ENCODE data around the gene TPM1. TPM values are rescaled to one million over a fixed set of nuclear protein-coding genes. Genes with fewer than 3 reads are reported as not detected.

The TPM1 gene
- total RNA-seq, 2 experiments from 2014 or later: 10.5 to 10.7 TPM

DNA sequence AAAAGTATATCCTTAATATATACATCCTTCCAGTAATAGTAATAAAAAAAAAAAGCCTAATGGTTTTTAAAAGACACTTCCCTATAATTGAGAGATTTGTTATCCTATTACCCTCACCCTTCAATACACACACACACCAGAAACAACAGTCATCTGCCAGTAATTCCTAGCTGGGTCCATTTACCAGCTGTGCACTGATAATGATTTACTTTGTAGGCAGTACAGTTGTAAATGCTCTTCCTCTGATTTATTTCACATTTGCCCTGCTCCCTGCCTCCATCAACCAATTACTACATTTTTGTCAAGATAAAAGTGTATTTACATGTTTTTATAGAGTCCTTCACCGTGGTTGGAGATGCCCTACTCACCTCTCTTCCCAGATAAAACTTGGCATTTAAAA lies 12.4 kb downstream of the TPM1 start:
- intact Hi-C loops (cut with micrococcal nuclease): no loop called here
- Mint-ChIP-seq H3K9me3 (no peaks in the 10 kb centered on the region), H3K4me1 (ENCODE audit: low read depth) (peaks cover 5% of the 10 kb centered on the region), H3K36me3 (ENCODE audit: low read depth) (peaks cover 4% of the 10 kb centered on the region), H3K27me3 (ENCODE audit: low read depth) (no peaks in the 10 kb centered on the region), H3K27ac (no peak overlapping the region), H3K4me3 (no peak overlapping the region)
- no peak for DNase-seq
- CTCF ChIA-PET: no interaction called here

DNA sequence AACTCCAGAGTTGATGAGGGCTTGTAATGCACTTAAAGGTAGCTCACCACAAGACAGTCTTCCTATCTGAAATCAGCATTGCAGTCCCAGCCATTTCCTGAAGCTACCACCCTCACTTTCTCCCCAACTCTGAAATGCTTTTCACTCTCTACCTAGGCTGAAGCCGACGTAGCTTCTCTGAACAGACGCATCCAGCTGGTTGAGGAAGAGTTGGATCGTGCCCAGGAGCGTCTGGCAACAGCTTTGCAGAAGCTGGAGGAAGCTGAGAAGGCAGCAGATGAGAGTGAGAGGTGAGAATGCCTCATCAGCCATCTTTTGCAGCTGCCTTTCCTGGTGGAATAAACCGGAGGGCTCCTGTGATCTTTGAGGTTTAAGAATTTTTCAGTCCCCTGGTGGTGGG lies 14.3 kb downstream of the TPM1 start:
- no peak overlapping the region for H3K27ac Mint-ChIP-seq
- no peak overlapping the region for H3K4me3 Mint-ChIP-seq
- peaks cover 13% of the 10 kb centered on the region for H3K36me3 Mint-ChIP-seq (ENCODE audit: low read depth)
- DNase-seq: no peak
- CTCF ChIA-PET: interaction anchor here (1.2 to 1.6 kb wide), 2 partner anchors 9 to 38 kb away, joined by 3 to 5 read pairs; no protein-coding TSS in a partner anchor
- peaks cover 5% of the 10 kb centered on the region for H3K4me1 Mint-ChIP-seq (ENCODE audit: low read depth)
- no peaks in the 10 kb centered on the region for H3K9me3 Mint-ChIP-seq
- H3K27me3 Mint-ChIP-seq (ENCODE audit: low read depth): no peaks in the 10 kb centered on the region
- intact Hi-C loops (cut with micrococcal nuclease): no loop called here

DNA sequence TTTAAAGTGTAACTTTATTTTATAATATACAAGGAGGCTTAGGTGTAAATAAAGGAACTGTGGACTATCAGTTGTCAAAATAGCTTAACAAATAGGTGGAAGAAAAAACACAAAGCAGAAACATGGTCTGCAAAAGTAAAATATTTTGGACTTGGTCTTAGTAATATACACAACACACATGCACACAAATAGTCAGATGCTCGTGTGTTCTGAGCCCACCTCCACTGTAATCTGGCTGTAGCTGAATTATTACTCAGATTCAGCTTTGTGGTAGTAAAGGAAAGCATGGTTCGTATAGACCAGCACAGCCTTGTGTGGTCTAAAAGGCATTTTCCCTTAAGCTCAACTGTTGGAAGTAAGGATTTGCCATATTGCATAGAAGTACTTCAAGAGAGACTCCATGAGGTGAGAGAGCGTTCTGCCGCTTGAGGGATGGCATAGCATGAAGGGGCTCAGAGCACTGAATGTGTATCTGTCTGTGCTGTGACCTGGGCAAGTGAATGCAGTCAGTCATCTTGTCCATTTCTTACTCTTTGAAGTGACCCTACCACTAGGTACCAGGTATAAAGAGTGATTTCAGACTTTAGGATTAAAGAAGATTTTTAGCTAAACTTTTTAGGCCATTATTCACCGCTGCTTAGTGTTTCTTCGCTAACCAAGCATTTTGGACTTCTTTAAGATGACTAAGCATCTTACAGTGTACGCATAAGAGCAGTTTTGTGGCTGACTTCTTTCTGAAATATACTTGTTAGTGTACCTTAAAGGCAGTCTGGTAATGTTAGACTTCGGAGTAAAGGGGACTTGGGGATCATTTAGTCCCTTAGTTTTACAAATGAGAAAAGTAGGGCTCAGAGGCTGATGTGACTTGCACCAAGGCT lies 15.2 kb downstream of the TPM1 start:
- no peaks in the 10 kb centered on the region for H3K9me3 Mint-ChIP-seq
- H3K4me3 Mint-ChIP-seq: no peak overlapping the region
- peaks cover 15% of the 10 kb centered on the region for H3K36me3 Mint-ChIP-seq (ENCODE audit: low read depth)
- DNase-seq: no peak
- CTCF ChIA-PET: interaction anchor here (1.2 to 1.6 kb wide), 2 partner anchors 10 to 37 kb away, joined by 3 to 5 read pairs; no protein-coding TSS in a partner anchor
- H3K4me1 Mint-ChIP-seq (ENCODE audit: low read depth): peaks cover 5% of the 10 kb centered on the region
- intact Hi-C loops (cut with micrococcal nuclease): no loop called here
- H3K27ac Mint-ChIP-seq: no peak overlapping the region
- H3K27me3 Mint-ChIP-seq (ENCODE audit: low read depth): no peaks in the 10 kb centered on the region

DNA sequence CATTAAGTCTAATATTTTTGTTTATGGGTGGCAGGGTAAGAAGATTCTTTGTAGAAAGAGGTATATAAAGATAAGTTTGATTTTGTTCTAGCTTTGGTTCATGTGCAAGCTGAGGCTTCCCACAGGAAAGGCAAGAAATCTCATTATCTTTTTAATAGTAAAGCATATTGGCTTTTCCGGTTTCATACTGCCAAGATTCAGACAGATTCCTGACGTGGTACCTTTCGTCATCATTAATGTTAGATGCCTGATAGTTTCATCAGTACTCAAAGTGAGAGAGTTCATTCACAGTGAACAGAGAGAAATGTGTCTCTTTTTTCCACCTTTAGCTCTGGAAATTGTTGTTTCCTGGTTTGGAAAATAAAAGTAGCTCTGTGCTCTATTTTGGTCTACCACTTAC lies 16.5 kb downstream of the TPM1 start:
- CTCF ChIA-PET: interaction anchor here (0.6 to 0.7 kb wide), 2 partner anchors 11 to 111 kb away, joined by 3 read pairs; no protein-coding TSS in a partner anchor
- intact Hi-C loops (cut with micrococcal nuclease): no loop called here
- peaks cover 5% of the 10 kb centered on the region for H3K4me1 Mint-ChIP-seq (ENCODE audit: low read depth)
- H3K36me3 Mint-ChIP-seq (ENCODE audit: low read depth): peaks cover 20% of the 10 kb centered on the region
- no peak for DNase-seq
- no peak overlapping the region for H3K27ac Mint-ChIP-seq
- no peaks in the 10 kb centered on the region for H3K27me3 Mint-ChIP-seq (ENCODE audit: low read depth)
- no peaks in the 10 kb centered on the region for H3K9me3 Mint-ChIP-seq
- no peak overlapping the region for H3K4me3 Mint-ChIP-seq

DNA sequence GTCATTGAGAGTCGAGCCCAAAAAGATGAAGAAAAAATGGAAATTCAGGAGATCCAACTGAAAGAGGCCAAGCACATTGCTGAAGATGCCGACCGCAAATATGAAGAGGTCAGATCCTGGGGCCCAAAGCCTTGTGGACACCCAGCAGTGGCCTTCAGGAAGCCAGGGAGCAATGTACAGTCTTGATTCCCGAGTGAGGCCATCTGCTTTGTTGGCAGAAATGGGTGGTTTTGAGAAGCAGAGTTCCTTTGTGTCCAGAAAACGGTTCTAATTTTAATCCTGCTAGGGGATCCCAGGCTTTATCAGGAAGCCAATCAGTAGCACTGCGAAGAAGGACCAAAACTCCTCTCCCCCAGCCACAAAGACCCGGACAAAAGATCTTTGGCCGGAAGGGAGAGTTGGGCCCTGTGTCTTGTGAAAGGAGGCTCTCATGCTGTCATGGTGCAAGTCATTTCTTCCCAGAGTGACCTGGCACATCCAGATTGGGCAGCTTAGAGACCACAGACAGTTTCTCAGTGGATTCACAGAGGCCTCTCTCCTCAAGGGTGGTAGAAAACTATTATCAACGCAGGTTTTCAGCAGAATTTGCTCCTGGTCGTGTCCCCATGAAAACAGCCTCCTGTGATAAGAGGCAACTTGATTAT lies 17.1 kb downstream of the TPM1 start:
- Mint-ChIP-seq H3K4me1 (ENCODE audit: low read depth) (no peaks in the 10 kb centered on the region), H3K9me3 (no peaks in the 10 kb centered on the region), H3K4me3 (no peak overlapping the region), H3K36me3 (ENCODE audit: low read depth) (peaks cover 20% of the 10 kb centered on the region), H3K27me3 (ENCODE audit: low read depth) (no peaks in the 10 kb centered on the region), H3K27ac (no peak overlapping the region)
- CTCF ChIA-PET: interaction anchor here (0.6 to 0.7 kb wide), 2 partner anchors 12 to 110 kb away, joined by 3 read pairs; no protein-coding TSS in a partner anchor
- intact Hi-C loops (cut with micrococcal nuclease): no loop called here
- DNase-seq: no peak

DNA sequence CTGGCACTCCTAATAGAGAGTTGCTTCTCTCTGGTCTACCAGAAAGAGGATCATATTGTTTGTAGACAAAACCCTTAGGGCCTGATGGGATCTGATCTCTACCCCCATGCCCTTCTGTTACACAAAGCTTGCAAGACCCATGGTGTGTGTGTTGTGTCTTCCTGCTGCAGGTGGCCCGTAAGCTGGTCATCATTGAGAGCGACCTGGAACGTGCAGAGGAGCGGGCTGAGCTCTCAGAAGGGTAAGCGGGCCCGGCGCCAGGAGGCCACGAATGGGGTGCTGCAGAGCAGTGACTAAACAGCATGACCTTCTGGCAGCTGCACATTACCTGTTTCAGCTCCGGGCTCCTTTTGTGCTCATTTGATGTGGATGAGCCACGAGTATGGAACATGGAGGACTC lies 18.2 kb downstream of the TPM1 start:
- H3K27ac Mint-ChIP-seq: no peak overlapping the region
- no peaks in the 10 kb centered on the region for H3K27me3 Mint-ChIP-seq (ENCODE audit: low read depth)
- H3K36me3 Mint-ChIP-seq (ENCODE audit: low read depth): peaks cover 20% of the 10 kb centered on the region
- no peaks in the 10 kb centered on the region for H3K4me1 Mint-ChIP-seq (ENCODE audit: low read depth)
- no peak for DNase-seq
- intact Hi-C loops (cut with micrococcal nuclease): no loop called here
- no peak overlapping the region for H3K4me3 Mint-ChIP-seq
- CTCF ChIA-PET: interaction anchor here (0.6 kb wide), 1 partner anchor 9 kb away, joined by 3 read pairs; no protein-coding TSS in a partner anchor
- H3K9me3 Mint-ChIP-seq: no peaks in the 10 kb centered on the region

DNA sequence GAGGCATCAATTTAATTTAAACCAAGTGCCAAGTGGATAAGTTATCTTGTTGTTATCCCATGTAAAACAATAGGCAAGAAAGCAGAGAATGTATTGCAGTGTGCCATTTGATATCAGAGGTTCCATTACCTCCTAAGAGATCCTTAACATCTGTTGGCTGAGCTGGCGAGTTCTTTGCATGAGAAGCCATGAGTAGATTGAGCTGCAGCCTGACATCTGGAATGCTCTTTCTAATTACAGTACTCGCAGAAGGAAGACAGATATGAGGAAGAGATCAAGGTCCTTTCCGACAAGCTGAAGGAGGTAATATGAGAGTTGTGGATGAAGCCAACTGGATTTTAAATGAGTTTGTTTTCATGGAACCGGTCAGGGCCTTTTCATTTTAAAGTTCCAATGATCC lies 19.4 kb downstream of the TPM1 start:
- DNase-seq: no peak
- Mint-ChIP-seq H3K36me3 (ENCODE audit: low read depth) (peaks cover 23% of the 10 kb centered on the region), H3K4me1 (ENCODE audit: low read depth) (no peaks in the 10 kb centered on the region), H3K4me3 (no peak overlapping the region), H3K27me3 (ENCODE audit: low read depth) (no peaks in the 10 kb centered on the region), H3K9me3 (no peaks in the 10 kb centered on the region), H3K27ac (no peak overlapping the region)
- CTCF ChIA-PET: interaction anchor here (0.9 kb wide), 1 partner anchor 13 kb away, joined by 3 read pairs; no protein-coding TSS in a partner anchor
- intact Hi-C loops (cut with micrococcal nuclease): no loop called here

DNA sequence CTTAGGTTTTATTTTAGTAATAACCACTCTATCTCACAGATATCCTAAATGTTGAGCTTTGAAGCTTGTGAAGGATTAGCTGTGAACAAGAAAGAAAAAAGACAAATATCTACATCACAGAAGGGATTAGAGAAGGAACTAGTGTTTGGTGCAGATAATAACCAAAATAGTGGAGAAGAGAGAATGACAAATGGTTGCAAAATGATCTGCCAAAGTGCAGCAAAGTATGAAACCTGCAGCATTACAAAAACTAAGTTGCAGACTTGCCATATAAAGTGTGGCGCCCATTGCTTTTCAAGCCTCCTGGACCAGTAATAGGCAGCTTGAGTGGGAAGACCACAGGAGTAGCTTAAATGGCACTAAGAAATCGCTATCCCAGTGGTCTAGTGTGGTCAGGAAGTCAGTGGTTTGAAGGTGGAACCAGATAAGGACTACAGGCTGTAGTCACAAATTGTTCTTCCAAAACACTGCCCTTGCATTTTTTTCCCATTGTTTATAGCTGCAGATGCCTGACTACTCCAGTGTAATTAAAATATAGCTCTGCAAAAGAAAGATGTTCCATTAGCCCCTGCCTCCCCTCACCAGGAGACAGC lies 20.7 kb downstream of the TPM1 start:
- intact Hi-C loops (cut with micrococcal nuclease): no loop called here
- H3K4me3 Mint-ChIP-seq: no peak overlapping the region
- DNase-seq: no peak
- no peaks in the 10 kb centered on the region for H3K4me1 Mint-ChIP-seq (ENCODE audit: low read depth)
- CTCF ChIA-PET: interaction anchor here (1.7 kb wide), 1 partner anchor 16 kb away, joined by 7 read pairs; no protein-coding TSS in a partner anchor
- no peaks in the 10 kb centered on the region for H3K9me3 Mint-ChIP-seq
- peaks cover 22% of the 10 kb centered on the region for H3K36me3 Mint-ChIP-seq (ENCODE audit: low read depth)
- no peak overlapping the region for H3K27ac Mint-ChIP-seq
- no peaks in the 10 kb centered on the region for H3K27me3 Mint-ChIP-seq (ENCODE audit: low read depth)

DNA sequence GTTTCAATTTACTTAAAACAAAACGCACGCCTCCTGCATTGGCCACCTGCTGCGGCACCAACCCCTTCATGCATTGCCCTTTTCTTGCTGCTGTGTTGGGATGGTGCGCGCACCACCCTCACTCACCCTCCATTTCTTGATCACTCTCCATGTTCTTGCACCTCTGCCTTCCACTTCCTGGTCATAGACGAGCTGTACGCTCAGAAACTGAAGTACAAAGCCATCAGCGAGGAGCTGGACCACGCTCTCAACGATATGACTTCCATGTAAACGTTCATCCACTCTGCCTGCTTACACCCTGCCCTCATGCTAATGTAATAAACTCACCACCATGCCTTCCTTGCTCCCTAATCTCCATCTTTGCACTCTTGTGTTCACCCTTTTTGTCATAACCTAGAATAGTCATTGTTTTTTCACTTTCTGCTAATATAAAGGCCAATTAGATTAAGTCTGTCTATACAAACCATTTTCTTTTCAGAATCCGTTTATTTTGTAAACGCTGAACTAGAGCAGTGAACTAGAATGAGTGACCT lies 21.4 kb downstream of the TPM1 start:
- H3K36me3 Mint-ChIP-seq (ENCODE audit: low read depth): peaks cover 22% of the 10 kb centered on the region
- no peaks in the 10 kb centered on the region for H3K9me3 Mint-ChIP-seq
- H3K4me1 Mint-ChIP-seq (ENCODE audit: low read depth): no peaks in the 10 kb centered on the region
- no peak for DNase-seq
- CTCF ChIA-PET: interaction anchor here (1.7 kb wide), 1 partner anchor 16 kb away, joined by 7 read pairs; no protein-coding TSS in a partner anchor
- H3K4me3 Mint-ChIP-seq: no peak overlapping the region
- no peak overlapping the region for H3K27ac Mint-ChIP-seq
- intact Hi-C loops (cut with micrococcal nuclease): no loop called here
- H3K27me3 Mint-ChIP-seq (ENCODE audit: low read depth): no peaks in the 10 kb centered on the region

DNA sequence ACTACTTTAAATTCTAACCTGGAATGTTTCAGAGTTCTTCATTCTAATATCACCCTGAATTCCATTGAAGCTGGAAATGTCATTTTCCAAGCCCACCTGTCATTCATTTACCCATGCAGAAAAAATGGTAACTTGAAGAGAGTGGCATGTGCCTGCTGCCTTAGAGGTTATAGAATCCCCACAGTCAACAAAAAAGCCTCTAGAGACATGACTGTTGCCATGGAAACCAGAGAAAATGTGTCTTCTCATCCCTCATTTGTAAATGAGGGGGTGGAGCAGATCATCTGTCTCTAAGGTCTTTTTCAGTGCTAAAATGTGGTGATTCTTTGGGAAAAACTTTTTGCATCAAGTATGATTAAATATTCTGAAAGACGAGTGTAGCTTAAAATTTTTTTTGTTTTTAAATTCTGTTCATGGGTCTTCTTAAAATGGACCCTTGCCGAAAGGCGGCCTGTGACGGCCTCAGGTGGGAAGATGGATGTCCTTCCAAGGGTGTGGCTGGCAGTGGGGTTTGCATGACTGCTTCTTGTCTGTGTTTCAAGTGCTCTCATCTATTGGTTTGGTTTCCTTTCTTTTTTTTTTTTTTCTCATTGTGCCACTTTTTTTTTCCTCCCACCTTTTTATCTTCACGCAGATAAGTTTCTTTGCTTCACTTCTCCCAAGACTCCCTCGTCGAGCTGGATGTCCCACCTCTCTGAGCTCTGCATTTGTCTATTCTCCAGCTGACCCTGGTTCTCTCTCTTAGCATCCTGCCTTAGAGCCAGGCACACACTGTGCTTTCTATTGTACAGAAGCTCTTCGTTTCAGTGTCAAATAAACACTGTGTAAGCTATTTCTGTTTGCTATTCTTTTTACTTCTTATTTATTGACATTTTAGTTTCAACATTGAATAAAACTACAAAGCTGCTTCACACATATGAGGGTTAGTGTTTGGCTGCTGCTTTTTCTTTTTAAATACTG lies 23.0 kb downstream of the TPM1 start:
- Mint-ChIP-seq H3K9me3 (no peaks in the 10 kb centered on the region), H3K27ac (no peak overlapping the region), H3K27me3 (ENCODE audit: low read depth) (no peaks in the 10 kb centered on the region), H3K36me3 (ENCODE audit: low read depth) (peaks cover 16% of the 10 kb centered on the region), H3K4me3 (no peak overlapping the region), H3K4me1 (ENCODE audit: low read depth) (no peaks in the 10 kb centered on the region)
- CTCF ChIA-PET: interaction anchor here (0.6 to 1.0 kb wide), 4 partner anchors 17 to 166 kb away, joined by 3 to 5 read pairs (median 3); no protein-coding TSS in a partner anchor
- intact Hi-C loops (cut with micrococcal nuclease): no loop called here
- DNase-seq: no peak

DNA sequence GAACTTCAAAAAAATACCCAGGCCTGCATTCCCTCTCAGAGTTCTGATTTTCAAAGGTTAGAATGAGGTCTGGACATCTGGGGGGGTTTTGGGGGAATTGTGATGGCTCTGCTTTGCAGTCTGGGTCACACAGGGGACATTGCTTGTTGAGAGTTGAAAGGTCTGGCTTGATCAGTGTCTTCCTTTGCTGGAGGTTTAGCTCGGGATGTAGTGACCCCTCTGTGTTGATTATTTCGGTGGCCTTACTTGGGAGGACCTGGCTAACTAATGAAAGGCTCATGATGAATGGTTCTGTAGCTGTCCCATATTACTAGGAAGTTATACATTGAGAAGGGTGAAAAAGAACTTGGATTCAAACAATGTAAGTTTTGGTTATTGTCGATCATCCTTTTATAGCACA lies 23.7 kb downstream of the TPM1 start:
- Mint-ChIP-seq H3K27me3 (ENCODE audit: low read depth) (no peaks in the 10 kb centered on the region), H3K36me3 (ENCODE audit: low read depth) (peaks cover 12% of the 10 kb centered on the region), H3K4me3 (no peak overlapping the region), H3K27ac (no peak overlapping the region), H3K4me1 (ENCODE audit: low read depth) (no peaks in the 10 kb centered on the region), H3K9me3 (no peaks in the 10 kb centered on the region)
- intact Hi-C loops (cut with micrococcal nuclease): no loop called here
- DNase-seq: no peak
- CTCF ChIA-PET: interaction anchor here (1.0 kb wide), 1 partner anchor 18 kb away, joined by 3 read pairs; no protein-coding TSS in a partner anchor

Data from activated naive CD4-positive, alpha-beta T cell treated with anti-CD3 and anti-CD28 coated beads for 36 hours (primary cell).